Transverse colon (tissue), 4 donors: ENCODE measurements around the gene C6orf62. TPM values are rescaled to one million over a fixed set of nuclear protein-coding genes. Genes with fewer than 3 reads are reported as not detected.
"Not testable (repeated sequence)": the region's sequence is repeated elsewhere in the genome, so short reads cannot be mapped to it uniquely, and the experiment has no call there.

ENCODE experiments used
- DNase-seq: peaks from one replicate; pipeline ENCODE4 v3.0.0-alpha.2; 2019
- H3K27ac ChIP-seq, 4 donors: fragments of 200-600 bp; sonication (generic); 2 replicates each; pipeline ENCODE4 v1.5.1; 2016 to 2018; ENCODE audit warnings: inconsistent platforms in 4 of 4
- H3K27me3 ChIP-seq: fragments of 200-600 bp; sonication (generic); 2 replicates; pipeline ENCODE4 v1.5.1; 2017; ENCODE audit warnings: inconsistent platforms
- H3K36me3 ChIP-seq, 4 donors: fragments of 200-600 bp; sonication (generic); 2 replicates each; pipeline ENCODE4 v1.5.1; 2017 to 2019; ENCODE audit warnings: inconsistent platforms in 4 of 4
- H3K4me1 ChIP-seq, 4 donors: fragments of 200-600 bp; sonication (generic); 2 replicates each; pipeline ENCODE4 v1.5.1; 2017 to 2020; ENCODE audit warnings: inconsistent platforms in 4 of 4
- H3K4me3 ChIP-seq, 4 donors: fragments of 200-600 bp; sonication (generic); 1 replicate in 1 of 4; 2 replicates in 3 of 4; pipeline versions ENCODE4 v1.5.1 to v1.6.1; 2017 to 2019; ENCODE audit warnings: inconsistent platforms in 4 of 4
- H3K9me3 ChIP-seq, 2 donors: fragments of 200-600 bp; sonication (generic); 2 replicates each; pipeline ENCODE4 v1.5.1; 2017 to 2019; ENCODE audit warnings: inconsistent platforms in 2 of 2
- EP300 ChIP-seq: sonication (generic); formaldehyde crosslinking; IDR thresholded peaks from one replicate; pipeline ENCODE4 v1.6.1; 2017; ENCODE audit warnings: antibody characterized with exemption, low read depth
- POLR2A ChIP-seq: fragments of 450-650 bp; IDR thresholded peaks from one replicate; pipeline ENCODE4 v1.6.1; 2016; ENCODE audit warnings: antibody characterized with exemption, mild to moderate bottlenecking, moderate library complexity
- POLR2AphosphoS5 ChIP-seq, 3 donors: sonication (generic); formaldehyde crosslinking; IDR thresholded peaks; one replicate each; pipeline ENCODE4 v1.6.1; 2016; ENCODE audit warnings: antibody characterized with exemption in 3 of 3
- WGBS, 2 donors: methylation state at CpG; one replicate each; pipeline ENCODE4 v1.1.5; 2018; ENCODE audit warnings: low coverage in 1 of 2; 5-methylcytosine and 5-hydroxymethylcytosine counted together
- in situ Hi-C, 4 donors: fragments of 200-750 bp; cut with MboI; loops; one replicate each; pipeline versions ENCODE4 v1.15.0 to v1.15.1; 2017; ENCODE audit warnings: low sequenced_read_pairs in 3 of 4, low pct_ligation_motif_present in 1 of 4, low pct_unique_long_range_greater_than_20kb in 1 of 4
- intact Hi-C: fragments of 100-400 bp; cut with DNase I; formaldehyde crosslinking; loops from one replicate; pipeline ENCODE4 v1.15.1; 2023; ENCODE audit warnings: low total_unique reads
- total RNA-seq, 4 donors: library from RNA; depleted of rRNA; stranded (reverse); fragments of >200 nt; gene quantifications; one replicate each; pipeline ENCODE4 v1.1.0, GENCODE V29; 2016
- TF ChIP-seq, protein P1 (sequence below), 5 experiments: fragments of 200-600 bp in 3 of 5; fragments of 450-650 bp in 2 of 5; sonication (generic) in 3 of 5; IDR thresholded peaks; 1 replicate in 2 of 5; 2 replicates in 3 of 5; pipeline ENCODE4 v1.5.1; 2016 to 2017; ENCODE audit warnings: antibody characterized with exemption in 5 of 5, inconsistent platforms in 3 of 5, mild to moderate bottlenecking in 2 of 5, moderate library complexity in 1 of 5

C6orf62 gene
- total RNA-seq, 4 donors from 2014 or later, result 29.9 to 64.3 (median 40.9) TPM

GRCh38 chr6:24718449-24719124, 367 bp downstream of the C6orf62 start:
- peaks cover 21 to 62% (median 44%) of the 10 kb centered on the region in 4 donors for H3K4me1 ChIP-seq
- H3K4me3 ChIP-seq, result peak overlapping the region; percentile 74 to 100 (median 96)
- no peak for TF ChIP-seq POLR2A
- TF ChIP-seq, protein P1, sequence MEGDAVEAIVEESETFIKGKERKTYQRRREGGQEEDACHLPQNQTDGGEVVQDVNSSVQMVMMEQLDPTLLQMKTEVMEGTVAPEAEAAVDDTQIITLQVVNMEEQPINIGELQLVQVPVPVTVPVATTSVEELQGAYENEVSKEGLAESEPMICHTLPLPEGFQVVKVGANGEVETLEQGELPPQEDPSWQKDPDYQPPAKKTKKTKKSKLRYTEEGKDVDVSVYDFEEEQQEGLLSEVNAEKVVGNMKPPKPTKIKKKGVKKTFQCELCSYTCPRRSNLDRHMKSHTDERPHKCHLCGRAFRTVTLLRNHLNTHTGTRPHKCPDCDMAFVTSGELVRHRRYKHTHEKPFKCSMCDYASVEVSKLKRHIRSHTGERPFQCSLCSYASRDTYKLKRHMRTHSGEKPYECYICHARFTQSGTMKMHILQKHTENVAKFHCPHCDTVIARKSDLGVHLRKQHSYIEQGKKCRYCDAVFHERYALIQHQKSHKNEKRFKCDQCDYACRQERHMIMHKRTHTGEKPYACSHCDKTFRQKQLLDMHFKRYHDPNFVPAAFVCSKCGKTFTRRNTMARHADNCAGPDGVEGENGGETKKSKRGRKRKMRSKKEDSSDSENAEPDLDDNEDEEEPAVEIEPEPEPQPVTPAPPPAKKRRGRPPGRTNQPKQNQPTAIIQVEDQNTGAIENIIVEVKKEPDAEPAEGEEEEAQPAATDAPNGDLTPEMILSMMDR (IDR thresholded peaks at IDR 0.05), result no peak
- no peak for TF ChIP-seq POLR2AphosphoS5 (IDR thresholded peaks at IDR 0.05)
- no peak for TF ChIP-seq EP300
- in situ Hi-C loops (loop anchor here in 1 of 4 donors (5.0 kb wide), 1 partner anchor 54 kb away; the partner anchor contains the start of gene GMNN), intact Hi-C loops (no loop called here)
- H3K27ac ChIP-seq, result peak overlapping the region; percentile 98 to 100 (median 100)
- H3K27me3 ChIP-seq, result no peaks in the 10 kb centered on the region
- peaks cover 0 to 24% (median 11%) of the 10 kb centered on the region in 4 donors for H3K36me3 ChIP-seq
- DNase-seq, result no peak
- 3 to 10% methylated on average over 8 of the region's 8 CpGs for WGBS, 2 donors
- no peaks in the 10 kb centered on the region for H3K9me3 ChIP-seq

- intact Hi-C loops, result not testable (repeated sequence)
- in situ Hi-C loops, result loop anchor here in 1 of 4 donors (5.0 kb wide), 1 partner anchor 56 kb away; the partner anchor contains the start of gene GMNN
Measured at GRCh38 chr6:24716602-24717148, 2.3 kb downstream of the C6orf62 start.

GRCh38 chr6:24710519-24711303, 8.2 kb downstream of the C6orf62 start:
- DNase-seq, result no peak
- WGBS, 2 donors, result 89% methylated on average over 7 to 10 of the region's 10 CpGs
- peaks cover 15 to 42% (median 22%) of the 10 kb centered on the region in 4 donors for H3K4me1 ChIP-seq
- no peak overlapping the region for H3K27ac ChIP-seq
- H3K4me3 ChIP-seq, result no peak overlapping the region
- H3K27me3 ChIP-seq, result no peaks in the 10 kb centered on the region
- in situ Hi-C loops, result no loop called here
- intact Hi-C loops, result no loop called here
- no peaks in the 10 kb centered on the region for H3K9me3 ChIP-seq
- peaks cover 0 to 90% (median 43%) of the 10 kb centered on the region in 4 donors for H3K36me3 ChIP-seq
- TF ChIP-seq, protein P1 (IDR thresholded peaks at IDR 0.05), result no peak

More at GRCh38 chr6:24716602-24717148, 2.3 kb downstream of the C6orf62 start:
- DNase-seq, H3K27ac ChIP-seq, H3K27me3 ChIP-seq, H3K9me3 ChIP-seq: not testable (repeated sequence)
- peaks cover 24 to 73% (median 47%) of the 10 kb centered on the region in 4 donors for H3K4me1 ChIP-seq
- H3K4me3 ChIP-seq, result peak overlapping the region in 2 of 4 donors; percentile 5 to 99
- peaks cover 0 to 42% (median 19%) of the 10 kb centered on the region in 4 donors for H3K36me3 ChIP-seq
- WGBS, 2 donors, result 77 to 88% methylated on average over 4 to 7 of the region's 7 CpGs

DNA sequence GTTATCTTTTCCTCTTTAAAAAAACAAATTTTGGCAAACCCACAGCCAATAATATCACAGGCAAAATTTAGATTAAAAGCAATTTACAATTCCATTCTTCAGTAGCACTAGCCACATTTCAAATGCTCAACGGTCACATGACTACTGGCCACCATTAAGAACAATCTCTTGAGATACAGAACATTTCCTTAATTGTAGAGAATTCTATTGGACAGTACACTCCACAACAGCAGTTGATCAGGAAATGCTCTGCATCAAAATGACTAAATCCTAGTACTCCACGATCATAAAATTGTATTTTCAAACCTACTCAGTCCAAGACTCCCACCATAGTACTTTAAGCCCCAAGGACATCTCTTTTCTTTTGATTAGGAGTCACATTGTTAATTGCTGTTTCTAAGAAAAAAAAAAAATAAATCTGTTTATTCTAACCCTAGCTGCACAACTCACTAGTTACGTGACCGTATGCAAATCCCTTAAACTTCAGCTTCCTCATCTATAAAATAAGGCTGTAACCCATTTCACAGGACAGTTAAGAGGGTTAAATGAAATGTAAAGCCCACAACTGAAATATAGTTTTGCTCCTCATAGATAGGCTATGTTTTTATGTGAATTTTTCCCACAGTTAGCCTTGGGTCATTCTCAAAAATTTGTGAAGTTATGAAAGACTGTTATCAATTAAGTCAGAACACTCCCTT, 9.8 kb downstream of the C6orf62 start:
- no peak overlapping the region for H3K27ac ChIP-seq
- TF ChIP-seq POLR2AphosphoS5 (IDR thresholded peaks at IDR 0.05) (no peak), POLR2A (no peak), EP300 (no peak)
- TF ChIP-seq, protein P1 (IDR thresholded peaks at IDR 0.05), result no peak
- no peaks in the 10 kb centered on the region for H3K9me3 ChIP-seq
- no peak overlapping the region for H3K4me3 ChIP-seq
- DNase-seq, result no peak
- peaks cover 3 to 30% (median 9%) of the 10 kb centered on the region in 4 donors for H3K4me1 ChIP-seq
- intact Hi-C loops, result no loop called here
- WGBS, 2 donors, result 75 to 97% methylated on average over 4 of the region's 4 CpGs
- peaks cover 0 to 93% (median 43%) of the 10 kb centered on the region in 4 donors for H3K36me3 ChIP-seq
- in situ Hi-C loops, result loop anchor here in 1 of 4 donors (10.0 kb wide), 1 partner anchor 66 kb away; the partner anchor contains the start of gene GMNN
- H3K27me3 ChIP-seq, result no peaks in the 10 kb centered on the region
